ENCODE data around the gene HKDC1.
"Not testable (repeated sequence)": the region's sequence is repeated elsewhere in the genome, so short reads cannot be mapped to it uniquely, and the experiment has no call there.

Gene HKDC1

GRCh38 chr10:69242852-69243212 lies 22.7 kb downstream of the HKDC1 start:
- DNase-seq (ENCODE audit: low spot score): no peak

GRCh38 chr10:69243817-69244216 lies 23.7 kb downstream of the HKDC1 start:
- DNase-seq (ENCODE audit: low spot score): no peak

- no peak for DNase-seq (ENCODE audit: low spot score)
Measured at GRCh38 chr10:69246036-69246435, 25.9 kb downstream of the HKDC1 start.

GRCh38 chr10:69246581-69247312 lies 26.6 kb downstream of the HKDC1 start:
- DNase-seq (ENCODE audit: low spot score): no peak

GRCh38 chr10:69247313-69247710 lies 27.2 kb downstream of the HKDC1 start:
- no peak for DNase-seq (ENCODE audit: low spot score)

GRCh38 chr10:69248117-69248730 lies 28.1 kb downstream of the HKDC1 start:
- DNase-seq (ENCODE audit: low spot score): no peak

- DNase-seq (ENCODE audit: low spot score): no peak
Measured at GRCh38 chr10:69250041-69250440, 29.9 kb downstream of the HKDC1 start.

- DNase-seq (ENCODE audit: low spot score): not testable (repeated sequence)
Measured at GRCh38 chr10:69251417-69251816, 31.3 kb downstream of the HKDC1 start.

- DNase-seq (ENCODE audit: low spot score): no peak
Measured at GRCh38 chr10:69253171-69253570, 33.0 kb downstream of the HKDC1 start.

- no peak for DNase-seq (ENCODE audit: low spot score)
Measured at GRCh38 chr10:69254877-69255276, 34.7 kb downstream of the HKDC1 start.

- no peak for DNase-seq (ENCODE audit: low spot score)
Measured at GRCh38 chr10:69259547-69260243, 39.6 kb downstream of the HKDC1 start.

- DNase-seq (ENCODE audit: low spot score): no peak
Measured at GRCh38 chr10:69261184-69261583, 41.1 kb downstream of the HKDC1 start.

- DNase-seq (ENCODE audit: low spot score): no peak
Measured at GRCh38 chr10:69262292-69262751, 42.2 kb downstream of the HKDC1 start.

GRCh38 chr10:69265521-69265920 lies 45.4 kb downstream of the HKDC1 start:
- DNase-seq (ENCODE audit: low spot score): no peak

GRCh38 chr10:69268761-69269416 lies 48.8 kb downstream of the HKDC1 start:
- no peak for DNase-seq (ENCODE audit: low spot score)

GRCh38 chr10:69269761-69270160 lies 49.6 kb downstream of the HKDC1 start:
- no peak for DNase-seq (ENCODE audit: low spot score)

- DNase-seq (ENCODE audit: low spot score): no peak
Measured at GRCh38 chr10:69270990-69271389, 50.9 kb downstream of the HKDC1 start.

GRCh38 chr10:69272624-69273023 lies 52.5 kb downstream of the HKDC1 start:
- DNase-seq (ENCODE audit: low spot score): no peak

GRCh38 chr10:69275444-69275843 lies 55.3 kb downstream of the HKDC1 start:
- DNase-seq (ENCODE audit: low spot score): no peak

GRCh38 chr10:69276503-69276902 lies 56.4 kb downstream of the HKDC1 start:
- DNase-seq (ENCODE audit: low spot score): no peak

GRCh38 chr10:69278446-69278963 lies 58.4 kb downstream of the HKDC1 start, which contains the start of gene HK1:
Gene HK1, plus strand, starts transcription at chr10:69278496.
- no peak for DNase-seq (ENCODE audit: low spot score)

GRCh38 chr10:69279110-69279509 lies 59.0 kb downstream of the HKDC1 start:
- DNase-seq (ENCODE audit: low spot score): no peak

Measured in NAMALWA (cell line).